ENCODE data around the gene CADPS.

Gene CADPS

GRCh38 chr3:62724503-62724902, 150.7 kb downstream of the CADPS start:
- H3K9ac ChIP-seq (ENCODE audit: low read depth, low read length) = no peak overlapping the region
- no peaks in the 10 kb centered on the region for H3K36me3 ChIP-seq (ENCODE audit: insufficient read depth, low read length)

GRCh38 chr3:62723914-62724217, 151.3 kb downstream of the CADPS start:
- Histone ChIP-seq H3K9ac (ENCODE audit: low read depth, low read length) (no peak overlapping the region), H3K36me3 (ENCODE audit: insufficient read depth, low read length) (no peaks in the 10 kb centered on the region), H3K4me1 (ENCODE audit: insufficient read depth, low read length) (peaks cover 18% of the 10 kb centered on the region), H3K9me3 (ENCODE audit: control insufficient read depth, insufficient read depth, low read length) (no peaks in the 10 kb centered on the region)

More at GRCh38 chr3:62724503-62724902, 150.7 kb downstream of the CADPS start:
- Histone ChIP-seq H3K9me3 (ENCODE audit: control insufficient read depth, insufficient read depth, low read length) (no peaks in the 10 kb centered on the region), H3K4me1 (ENCODE audit: insufficient read depth, low read length) (peaks cover 18% of the 10 kb centered on the region)

- H3K4me1 ChIP-seq (ENCODE audit: insufficient read depth, low read length) = peaks cover 18% of the 10 kb centered on the region
These were observed 151.9 kb downstream of the CADPS start for GRCh38 chr3:62723166-62723913.

GRCh38 chr3:62722344-62722743, 152.9 kb downstream of the CADPS start:
- no peaks in the 10 kb centered on the region for H3K9me3 ChIP-seq (ENCODE audit: control insufficient read depth, insufficient read depth, low read length)
- no peak overlapping the region for H3K9ac ChIP-seq (ENCODE audit: low read depth, low read length)
- H3K36me3 ChIP-seq (ENCODE audit: insufficient read depth, low read length) = no peaks in the 10 kb centered on the region
- peaks cover 13% of the 10 kb centered on the region for H3K4me1 ChIP-seq (ENCODE audit: insufficient read depth, low read length)

More at GRCh38 chr3:62723166-62723913, 151.9 kb downstream of the CADPS start:
- no peak overlapping the region for H3K9ac ChIP-seq (ENCODE audit: low read depth, low read length)
- no peaks in the 10 kb centered on the region for H3K36me3 ChIP-seq (ENCODE audit: insufficient read depth, low read length)
- H3K9me3 ChIP-seq (ENCODE audit: control insufficient read depth, insufficient read depth, low read length) = no peaks in the 10 kb centered on the region

GRCh38 chr3:62718515-62719320, 156.5 kb downstream of the CADPS start:
- H3K36me3 ChIP-seq (ENCODE audit: insufficient read depth, low read length) = no peaks in the 10 kb centered on the region
- H3K9me3 ChIP-seq (ENCODE audit: control insufficient read depth, insufficient read depth, low read length) = no peaks in the 10 kb centered on the region
- peaks cover 7% of the 10 kb centered on the region for H3K4me1 ChIP-seq (ENCODE audit: insufficient read depth, low read length)
- no peak overlapping the region for H3K9ac ChIP-seq (ENCODE audit: low read depth, low read length)

- Histone ChIP-seq H3K4me1 (ENCODE audit: insufficient read depth, low read length) (peaks cover under 1% of the 10 kb centered on the region), H3K9me3 (ENCODE audit: control insufficient read depth, insufficient read depth, low read length) (no peaks in the 10 kb centered on the region), H3K36me3 (ENCODE audit: insufficient read depth, low read length) (no peaks in the 10 kb centered on the region), H3K9ac (ENCODE audit: low read depth, low read length) (no peak overlapping the region)
These were observed 157.2 kb downstream of the CADPS start for GRCh38 chr3:62718011-62718410.

GRCh38 chr3:62712746-62713145, 162.5 kb downstream of the CADPS start:
- H3K36me3 ChIP-seq (ENCODE audit: insufficient read depth, low read length) = no peaks in the 10 kb centered on the region
- H3K4me1 ChIP-seq (ENCODE audit: insufficient read depth, low read length) = peaks cover 12% of the 10 kb centered on the region
- H3K9ac ChIP-seq (ENCODE audit: low read depth, low read length) = no peak overlapping the region
- no peaks in the 10 kb centered on the region for H3K9me3 ChIP-seq (ENCODE audit: control insufficient read depth, insufficient read depth, low read length)

- H3K36me3 ChIP-seq (ENCODE audit: insufficient read depth, low read length) = no peaks in the 10 kb centered on the region
- peaks cover 12% of the 10 kb centered on the region for H3K4me1 ChIP-seq (ENCODE audit: insufficient read depth, low read length)
- no peaks in the 10 kb centered on the region for H3K9me3 ChIP-seq (ENCODE audit: control insufficient read depth, insufficient read depth, low read length)
- no peak overlapping the region for H3K9ac ChIP-seq (ENCODE audit: low read depth, low read length)
These were observed 164.5 kb downstream of the CADPS start for GRCh38 chr3:62710751-62711150.

GRCh38 chr3:62708638-62709373, 166.4 kb downstream of the CADPS start:
- H3K9ac ChIP-seq (ENCODE audit: low read depth, low read length) = no peak overlapping the region
- H3K4me1 ChIP-seq (ENCODE audit: insufficient read depth, low read length) = peaks cover 16% of the 10 kb centered on the region
- H3K36me3 ChIP-seq (ENCODE audit: insufficient read depth, low read length) = no peaks in the 10 kb centered on the region
- H3K9me3 ChIP-seq (ENCODE audit: control insufficient read depth, insufficient read depth, low read length) = no peaks in the 10 kb centered on the region

- Histone ChIP-seq H3K4me1 (ENCODE audit: insufficient read depth, low read length) (peaks cover 15% of the 10 kb centered on the region), H3K9ac (ENCODE audit: low read depth, low read length) (no peak overlapping the region)
These were observed 169.5 kb downstream of the CADPS start for GRCh38 chr3:62705721-62706120.

GRCh38 chr3:62703451-62704167, 171.6 kb downstream of the CADPS start:
- no peaks in the 10 kb centered on the region for H3K36me3 ChIP-seq (ENCODE audit: insufficient read depth, low read length)
- H3K9me3 ChIP-seq (ENCODE audit: control insufficient read depth, insufficient read depth, low read length) = no peaks in the 10 kb centered on the region
- H3K9ac ChIP-seq (ENCODE audit: low read depth, low read length) = no peak overlapping the region
- peaks cover 9% of the 10 kb centered on the region for H3K4me1 ChIP-seq (ENCODE audit: insufficient read depth, low read length)

More at GRCh38 chr3:62705721-62706120, 169.5 kb downstream of the CADPS start:
- no peaks in the 10 kb centered on the region for H3K36me3 ChIP-seq (ENCODE audit: insufficient read depth, low read length)
- H3K9me3 ChIP-seq (ENCODE audit: control insufficient read depth, insufficient read depth, low read length) = no peaks in the 10 kb centered on the region

GRCh38 chr3:62700357-62700756, 174.9 kb downstream of the CADPS start:
- peaks cover 7% of the 10 kb centered on the region for H3K4me1 ChIP-seq (ENCODE audit: insufficient read depth, low read length)

GRCh38 chr3:62699728-62700127, 175.5 kb downstream of the CADPS start:
- Histone ChIP-seq H3K9me3 (ENCODE audit: control insufficient read depth, insufficient read depth, low read length) (no peaks in the 10 kb centered on the region), H3K36me3 (ENCODE audit: insufficient read depth, low read length) (no peaks in the 10 kb centered on the region), H3K9ac (ENCODE audit: low read depth, low read length) (no peak overlapping the region), H3K4me1 (ENCODE audit: insufficient read depth, low read length) (peaks cover 7% of the 10 kb centered on the region)

More at GRCh38 chr3:62700357-62700756, 174.9 kb downstream of the CADPS start:
- Histone ChIP-seq H3K9me3 (ENCODE audit: control insufficient read depth, insufficient read depth, low read length) (no peaks in the 10 kb centered on the region), H3K36me3 (ENCODE audit: insufficient read depth, low read length) (no peaks in the 10 kb centered on the region), H3K9ac (ENCODE audit: low read depth, low read length) (no peak overlapping the region)

- 0 out of 2 replicates have a peak, but pooled peaks cover 5% of the 10 kb centered on the region for H3K4me1 ChIP-seq (ENCODE audit: insufficient read depth, low read length)
- H3K9me3 ChIP-seq (ENCODE audit: control insufficient read depth, insufficient read depth, low read length) = no peaks in the 10 kb centered on the region
- H3K36me3 ChIP-seq (ENCODE audit: insufficient read depth, low read length) = no peaks in the 10 kb centered on the region
- H3K9ac ChIP-seq (ENCODE audit: low read depth, low read length) = no peak overlapping the region
These were observed 179.2 kb downstream of the CADPS start for GRCh38 chr3:62696011-62696410.
